ENCODE results near the gene EIF2B4. TPM values are rescaled to one million over a fixed set of nuclear protein-coding genes. Genes with fewer than 3 reads are reported as not detected.

Gene EIF2B4
- total RNA-seq, 1 experiment from 2014 or later, result 57.2 TPM

DNA sequence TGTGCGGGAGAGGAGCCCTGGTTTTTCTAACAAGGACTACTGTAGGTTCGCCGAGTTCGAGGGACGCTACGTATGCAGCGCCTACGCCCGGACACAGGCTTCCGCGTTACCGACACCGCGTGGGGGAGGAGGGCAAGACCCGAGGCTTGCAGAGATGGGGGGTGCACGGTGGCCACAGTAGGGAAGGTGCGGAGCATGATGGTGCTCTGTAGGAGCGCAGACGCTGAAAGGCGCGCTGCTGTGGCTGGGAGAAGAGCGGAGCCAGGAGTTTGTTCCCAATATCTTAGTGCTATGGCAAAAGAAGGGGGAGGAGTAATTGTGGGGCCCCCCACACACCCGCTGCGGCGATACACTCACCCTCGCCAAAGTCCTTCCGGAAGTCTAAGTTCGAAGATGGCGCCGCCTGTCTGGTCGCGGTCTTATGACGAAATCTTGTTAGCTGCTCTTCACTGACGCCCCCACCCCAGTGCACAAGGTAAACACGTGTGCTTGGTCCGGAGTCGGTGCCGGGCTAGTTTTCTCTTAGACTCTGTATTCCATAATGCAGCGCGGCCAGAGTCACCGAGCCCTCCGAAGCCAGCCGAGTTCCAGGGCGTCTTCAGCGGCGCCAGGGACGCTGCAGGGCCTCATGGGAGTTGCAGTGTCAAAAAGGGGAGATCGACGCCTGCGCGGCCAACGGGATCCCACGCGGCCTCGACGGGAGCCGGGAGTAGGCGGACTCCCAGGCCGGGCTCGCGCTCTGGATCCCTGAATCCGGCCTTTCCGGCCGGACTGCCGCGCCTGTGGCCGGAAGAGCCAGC is 13.6 kb downstream of the EIF2B4 start, which contains the start of gene GTF3C2:
Gene GTF3C2, minus strand, starts transcription at position 383 of the 800 bp plus-strand sequence. CDS start 13,210 bp downstream, outside the sequence.
- H3K9me3 ChIP-seq (ENCODE audit: control insufficient read depth, insufficient read depth, low read depth, low read length), result no peaks in the 10 kb centered on the region
- ChIA-PET POLR2A (interaction anchor here (0.6 to 0.8 kb wide), 2 partner anchors 9 to 10 kb away, joined by 5 read pairs; no protein-coding TSS in a partner anchor), CTCF (no interaction called here)
- H3K4me1 ChIP-seq (ENCODE audit: control insufficient read depth, insufficient read depth, low read length), result peaks cover 19% of the 10 kb centered on the region
- no peaks in the 10 kb centered on the region for H3K27me3 ChIP-seq (ENCODE audit: control insufficient read depth, insufficient read depth, low read length)
- peak within 1 kb of the TSS; percentile 93 for H3K27ac ChIP-seq (ENCODE audit: low read length)
- H3K4me3 ChIP-seq (ENCODE audit: low read depth in 2 of 2, low read length in 2 of 2), result peak within 1 kb of the TSS; percentile 62 to 99
- H3K36me3 ChIP-seq (ENCODE audit: control insufficient read depth, insufficient read depth, low read length), result no peaks in the 10 kb centered on the region; the same call in 1 of the 2 replicates
- intact Hi-C loops (cut with micrococcal nuclease; ENCODE audit: unreplicated experiment), result no loop called here
- TF ChIP-seq, protein P1, sequence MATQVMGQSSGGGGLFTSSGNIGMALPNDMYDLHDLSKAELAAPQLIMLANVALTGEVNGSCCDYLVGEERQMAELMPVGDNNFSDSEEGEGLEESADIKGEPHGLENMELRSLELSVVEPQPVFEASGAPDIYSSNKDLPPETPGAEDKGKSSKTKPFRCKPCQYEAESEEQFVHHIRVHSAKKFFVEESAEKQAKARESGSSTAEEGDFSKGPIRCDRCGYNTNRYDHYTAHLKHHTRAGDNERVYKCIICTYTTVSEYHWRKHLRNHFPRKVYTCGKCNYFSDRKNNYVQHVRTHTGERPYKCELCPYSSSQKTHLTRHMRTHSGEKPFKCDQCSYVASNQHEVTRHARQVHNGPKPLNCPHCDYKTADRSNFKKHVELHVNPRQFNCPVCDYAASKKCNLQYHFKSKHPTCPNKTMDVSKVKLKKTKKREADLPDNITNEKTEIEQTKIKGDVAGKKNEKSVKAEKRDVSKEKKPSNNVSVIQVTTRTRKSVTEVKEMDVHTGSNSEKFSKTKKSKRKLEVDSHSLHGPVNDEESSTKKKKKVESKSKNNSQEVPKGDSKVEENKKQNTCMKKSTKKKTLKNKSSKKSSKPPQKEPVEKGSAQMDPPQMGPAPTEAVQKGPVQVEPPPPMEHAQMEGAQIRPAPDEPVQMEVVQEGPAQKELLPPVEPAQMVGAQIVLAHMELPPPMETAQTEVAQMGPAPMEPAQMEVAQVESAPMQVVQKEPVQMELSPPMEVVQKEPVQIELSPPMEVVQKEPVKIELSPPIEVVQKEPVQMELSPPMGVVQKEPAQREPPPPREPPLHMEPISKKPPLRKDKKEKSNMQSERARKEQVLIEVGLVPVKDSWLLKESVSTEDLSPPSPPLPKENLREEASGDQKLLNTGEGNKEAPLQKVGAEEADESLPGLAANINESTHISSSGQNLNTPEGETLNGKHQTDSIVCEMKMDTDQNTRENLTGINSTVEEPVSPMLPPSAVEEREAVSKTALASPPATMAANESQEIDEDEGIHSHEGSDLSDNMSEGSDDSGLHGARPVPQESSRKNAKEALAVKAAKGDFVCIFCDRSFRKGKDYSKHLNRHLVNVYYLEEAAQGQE (IDR thresholded peaks at IDR 0.05; ENCODE audit: insufficient read depth in 1 of 2, low read depth in 2 of 2, low read length in 1 of 2), result no peak
- TF ChIP-seq SIN3A (IDR thresholded peaks at IDR 0.05; ENCODE audit: borderline replicate concordance, insufficient read depth, low read depth, low read length) (peak; percentile 70; the same call in 1 of the 2 replicates), POLR2AphosphoS5 (IDR thresholded peaks at IDR 0.05; ENCODE audit: low read depth, low read length) (peak; percentile 67), TCF7L2 (IDR thresholded peaks at IDR 0.05; ENCODE audit: low read depth, low read length) (peak; percentile 44; the same call in 1 of the 2 replicates)
- TF ChIP-seq, protein P2, sequence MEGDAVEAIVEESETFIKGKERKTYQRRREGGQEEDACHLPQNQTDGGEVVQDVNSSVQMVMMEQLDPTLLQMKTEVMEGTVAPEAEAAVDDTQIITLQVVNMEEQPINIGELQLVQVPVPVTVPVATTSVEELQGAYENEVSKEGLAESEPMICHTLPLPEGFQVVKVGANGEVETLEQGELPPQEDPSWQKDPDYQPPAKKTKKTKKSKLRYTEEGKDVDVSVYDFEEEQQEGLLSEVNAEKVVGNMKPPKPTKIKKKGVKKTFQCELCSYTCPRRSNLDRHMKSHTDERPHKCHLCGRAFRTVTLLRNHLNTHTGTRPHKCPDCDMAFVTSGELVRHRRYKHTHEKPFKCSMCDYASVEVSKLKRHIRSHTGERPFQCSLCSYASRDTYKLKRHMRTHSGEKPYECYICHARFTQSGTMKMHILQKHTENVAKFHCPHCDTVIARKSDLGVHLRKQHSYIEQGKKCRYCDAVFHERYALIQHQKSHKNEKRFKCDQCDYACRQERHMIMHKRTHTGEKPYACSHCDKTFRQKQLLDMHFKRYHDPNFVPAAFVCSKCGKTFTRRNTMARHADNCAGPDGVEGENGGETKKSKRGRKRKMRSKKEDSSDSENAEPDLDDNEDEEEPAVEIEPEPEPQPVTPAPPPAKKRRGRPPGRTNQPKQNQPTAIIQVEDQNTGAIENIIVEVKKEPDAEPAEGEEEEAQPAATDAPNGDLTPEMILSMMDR (IDR thresholded peaks at IDR 0.05), result no peak
- in situ Hi-C loops (cut with HindIII; ENCODE audit: low pct_unique_long_range_greater_than_20kb, low sequenced_read_pairs), result no loop called here
- ATAC-seq (peak; percentile 95), DNase-seq (ENCODE audit: low read depth, low spot score) (peak; percentile 91)
- BruUV-seq (replicated peaks), result TSS peak; percentile 70

DNA sequence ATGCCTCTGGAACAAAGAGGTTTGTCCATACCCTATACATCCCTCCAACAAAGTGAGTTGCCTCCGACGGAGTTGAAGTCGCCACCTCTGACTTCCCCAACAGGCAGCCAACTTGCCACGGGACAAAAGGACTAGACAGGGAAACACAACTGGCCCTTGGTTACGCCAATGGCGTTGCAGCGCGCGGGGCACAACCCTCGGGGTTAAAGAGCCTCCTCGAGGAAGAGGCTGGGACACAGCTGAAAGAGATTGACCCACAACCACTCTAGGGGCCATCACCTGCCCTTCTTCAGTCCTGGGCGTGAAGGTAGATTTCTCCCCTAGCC is 14.1 kb downstream of the EIF2B4 start:
- POLR2A ChIA-PET, result interaction anchor here (0.9 kb wide), 1 partner anchor 16 kb away, joined by 7 read pairs; no protein-coding TSS in a partner anchor
- 0 out of 2 replicates have a peak, but pooled peaks have one; percentile 27 for TF ChIP-seq SIN3A (IDR thresholded peaks at IDR 0.05; ENCODE audit: borderline replicate concordance, insufficient read depth, low read depth, low read length)
- TF ChIP-seq, protein P1 (IDR thresholded peaks at IDR 0.05; ENCODE audit: insufficient read depth in 1 of 2, low read depth in 2 of 2, low read length in 1 of 2), result no peak
- H3K4me3 ChIP-seq (ENCODE audit: low read depth in 2 of 2, low read length in 2 of 2), result peak overlapping the region; percentile 62 to 99
- CTCF ChIA-PET, result no interaction called here
- H3K27me3 ChIP-seq (ENCODE audit: control insufficient read depth, insufficient read depth, low read length), result no peaks in the 10 kb centered on the region
- intact Hi-C loops (cut with micrococcal nuclease; ENCODE audit: unreplicated experiment), result no loop called here
- peak overlapping the region; percentile 93 for H3K27ac ChIP-seq (ENCODE audit: low read length)
- in situ Hi-C loops (cut with HindIII; ENCODE audit: low pct_unique_long_range_greater_than_20kb, low sequenced_read_pairs), result no loop called here
- H3K4me1 ChIP-seq (ENCODE audit: control insufficient read depth, insufficient read depth, low read length), result peaks cover 19% of the 10 kb centered on the region
- BruUV-seq (replicated peaks), result no TSS peak
- no peaks in the 10 kb centered on the region for H3K9me3 ChIP-seq (ENCODE audit: control insufficient read depth, insufficient read depth, low read depth, low read length)
- ATAC-seq, result peak; percentile 55
- H3K36me3 ChIP-seq (ENCODE audit: control insufficient read depth, insufficient read depth, low read length), result no peaks in the 10 kb centered on the region; the same call in 1 of the 2 replicates
- DNase-seq (ENCODE audit: low read depth, low spot score), result no peak
